ENCODE results near the gene ANAPC16.

- TF ChIP-seq CTCF (IDR thresholded peaks at IDR 0.05; ENCODE audit: low read depth, low read length) (no peak), EZH2phosphoT487 (IDR thresholded peaks at IDR 0.05; ENCODE audit: low read depth) (no peak)
Measured at GRCh38 chr10:72259491-72260238, 43.9 kb downstream of the ANAPC16 start.

All from OCI-LY3 (cell line).